Right atrium auricular region (tissue), 2 donors: Measurements from ENCODE around the gene DOLPP1. TPM values are rescaled to one million over a fixed set of nuclear protein-coding genes. Genes with fewer than 3 reads are reported as not detected.

Experiments used
- DNase-seq: peaks from one replicate; pipeline ENCODE4 v3.0.0-alpha.2; 2019; ENCODE audit warnings: low spot score
- H3K27ac ChIP-seq, 2 donors: fragments of 200-600 bp; sonication (generic); 1 replicate in 1 of 2; 2 replicates in 1 of 2; pipeline ENCODE4 v1.5.1; 2016 to 2019
- H3K27me3 ChIP-seq, 2 donors: fragments of 200-600 bp; sonication (generic); one replicate each; pipeline versions ENCODE4 v1.5.1 to v1.6.0; 2017 to 2019
- H3K36me3 ChIP-seq: fragments of 200-600 bp; sonication (generic); one replicate; pipeline ENCODE4 v1.5.1; 2016
- H3K4me1 ChIP-seq, 2 donors: fragments of 200-600 bp; sonication (generic); one replicate each; pipeline versions ENCODE4 v1.5.1 to v1.6.0; 2017 to 2019
- H3K4me3 ChIP-seq, 2 donors: fragments of 200-600 bp; sonication (generic); 1 replicate in 1 of 2; 2 replicates in 1 of 2; pipeline ENCODE4 v1.5.1; 2017 to 2019; ENCODE audit warnings: mild to moderate bottlenecking in 1 of 2, moderate library complexity in 1 of 2
- H3K9me3 ChIP-seq, 2 donors: fragments of 200-600 bp; sonication (generic); one replicate each; pipeline ENCODE4 v1.5.1; 2019
- CTCF ChIP-seq, 2 donors: fragments of 200-600 bp; sonication (generic); IDR thresholded peaks; one replicate each; pipeline ENCODE4 v1.5.1; 2019; ENCODE audit warnings: antibody characterized with exemption in 2 of 2
- total RNA-seq, 2 donors: library from RNA; depleted of rRNA; stranded (reverse); fragments of >200 nt; gene quantifications; one replicate each; pipeline ENCODE4 v1.1.0, GENCODE V29; 2016

Gene DOLPP1
- total RNA-seq, 2 donors from 2014 or later: 4.8 to 5.4 TPM

GRCh38 chr9:129089246-129089645 lies 8.3 kb downstream of the DOLPP1 start:
- peaks cover 41% of the 10 kb centered on the region for H3K36me3 ChIP-seq
- no peak overlapping the region for H3K27ac ChIP-seq
- no peak for TF ChIP-seq CTCF (IDR thresholded peaks at IDR 0.05)
- H3K27me3 ChIP-seq: no peaks in the 10 kb centered on the region
- H3K4me3 ChIP-seq: no peak overlapping the region
- peaks cover 0 to under 1% of the 10 kb centered on the region in 2 donors for H3K4me1 ChIP-seq
- no peak for DNase-seq
- no peaks in the 10 kb centered on the region for H3K9me3 ChIP-seq

- no peaks in the 10 kb centered on the region for H3K9me3 ChIP-seq
- H3K4me3 ChIP-seq: no peak overlapping the region
- no peak for TF ChIP-seq CTCF (IDR thresholded peaks at IDR 0.05)
- no peaks in the 10 kb centered on the region for H3K27me3 ChIP-seq
- DNase-seq: no peak
- H3K36me3 ChIP-seq: peaks cover 50% of the 10 kb centered on the region
- peaks cover 0 to 7% of the 10 kb centered on the region in 2 donors for H3K4me1 ChIP-seq
- H3K27ac ChIP-seq: no peak overlapping the region
Observed at GRCh38 chr9:129093602-129094386, 12.9 kb downstream of the DOLPP1 start.

- peaks cover 0 to 7% of the 10 kb centered on the region in 2 donors for H3K4me1 ChIP-seq
- H3K27me3 ChIP-seq: no peaks in the 10 kb centered on the region
- H3K4me3 ChIP-seq: no peak overlapping the region
- H3K36me3 ChIP-seq: peaks cover 42% of the 10 kb centered on the region
- TF ChIP-seq CTCF (IDR thresholded peaks at IDR 0.05): no peak
- H3K27ac ChIP-seq: no peak overlapping the region
- no peaks in the 10 kb centered on the region for H3K9me3 ChIP-seq
- DNase-seq: no peak
Observed at GRCh38 chr9:129094387-129095169, 13.7 kb downstream of the DOLPP1 start.

- TF ChIP-seq CTCF (IDR thresholded peaks at IDR 0.05): no peak
- Histone ChIP-seq H3K27ac (no peak overlapping the region), H3K4me1 (peaks cover 0 to 7% of the 10 kb centered on the region in 2 donors), H3K36me3 (peaks cover 38% of the 10 kb centered on the region), H3K27me3 (no peaks in the 10 kb centered on the region), H3K4me3 (no peak overlapping the region), H3K9me3 (no peaks in the 10 kb centered on the region)
- DNase-seq: no peak
Observed at GRCh38 chr9:129095170-129095667, 14.3 kb downstream of the DOLPP1 start.

GRCh38 chr9:129095908-129096307 lies 15.0 kb downstream of the DOLPP1 start:
- Histone ChIP-seq H3K36me3 (peaks cover 38% of the 10 kb centered on the region), H3K4me3 (no peak overlapping the region), H3K27ac (no peak overlapping the region), H3K4me1 (peaks cover 0 to 7% of the 10 kb centered on the region in 2 donors), H3K9me3 (no peaks in the 10 kb centered on the region), H3K27me3 (no peaks in the 10 kb centered on the region)
- no peak for DNase-seq
- no peak for TF ChIP-seq CTCF (IDR thresholded peaks at IDR 0.05)
